Measurements from ENCODE around the gene CMSS1.
A peak's percentile ranks its signal among the peaks of the same experiment; 100 is the strongest.

CMSS1 gene

GRCh38 chr3:99875581-99875928 is 57.9 kb downstream of the CMSS1 start:
- no peak for DNase-seq (ENCODE audit: low read depth)

GRCh38 chr3:99875929-99876841 is 58.5 kb downstream of the CMSS1 start:
- DNase-seq (ENCODE audit: low read depth): peak; percentile 32

GRCh38 chr3:99877031-99877579 is 59.4 kb downstream of the CMSS1 start:
- DNase-seq (ENCODE audit: low read depth): no peak

- DNase-seq (ENCODE audit: low read depth): no peak
Measured at GRCh38 chr3:99878005-99878404, 60.3 kb downstream of the CMSS1 start.

GRCh38 chr3:99879275-99879674 is 61.6 kb downstream of the CMSS1 start:
- DNase-seq (ENCODE audit: low read depth): no peak

GRCh38 chr3:99881121-99881524 is 63.5 kb downstream of the CMSS1 start:
- no peak for DNase-seq (ENCODE audit: low read depth)

- DNase-seq (ENCODE audit: low read depth): no peak
Measured at GRCh38 chr3:99882436-99883137, 64.9 kb downstream of the CMSS1 start.

GRCh38 chr3:99883138-99883461 is 65.4 kb downstream of the CMSS1 start:
- no peak for DNase-seq (ENCODE audit: low read depth)

- no peak for DNase-seq (ENCODE audit: low read depth)
Measured at GRCh38 chr3:99883693-99884092, 66.0 kb downstream of the CMSS1 start.

- no peak for DNase-seq (ENCODE audit: low read depth)
Measured at GRCh38 chr3:99884484-99884883, 66.8 kb downstream of the CMSS1 start.

- DNase-seq (ENCODE audit: low read depth): no peak
Measured at GRCh38 chr3:99885085-99885484, 67.4 kb downstream of the CMSS1 start.

- DNase-seq (ENCODE audit: low read depth): no peak
Measured at GRCh38 chr3:99885851-99886250, 68.2 kb downstream of the CMSS1 start.

- no peak for DNase-seq (ENCODE audit: low read depth)
Measured at GRCh38 chr3:99891610-99892285, 74.1 kb downstream of the CMSS1 start.

- no peak for DNase-seq (ENCODE audit: low read depth)
Measured at GRCh38 chr3:99892332-99892731, 74.7 kb downstream of the CMSS1 start.

GRCh38 chr3:99895131-99895696 is 77.6 kb downstream of the CMSS1 start:
- no peak for DNase-seq (ENCODE audit: low read depth)

- no peak for DNase-seq (ENCODE audit: low read depth)
Measured at GRCh38 chr3:99895703-99896441, 78.2 kb downstream of the CMSS1 start.

- DNase-seq (ENCODE audit: low read depth): no peak
Measured at GRCh38 chr3:99896482-99896881, 78.8 kb downstream of the CMSS1 start.

- no peak for DNase-seq (ENCODE audit: low read depth)
Measured at GRCh38 chr3:99899603-99900002, 81.9 kb downstream of the CMSS1 start.

GRCh38 chr3:99900248-99900647 is 82.6 kb downstream of the CMSS1 start:
- DNase-seq (ENCODE audit: low read depth): no peak

- no peak for DNase-seq (ENCODE audit: low read depth)
Measured at GRCh38 chr3:99901200-99901926, 83.7 kb downstream of the CMSS1 start.

GRCh38 chr3:99902091-99902490 is 84.4 kb downstream of the CMSS1 start:
- no peak for DNase-seq (ENCODE audit: low read depth)
